Activated B cell treated with CpG ODN at 0.5 μM for 24 hours (primary cell): Measurements from ENCODE around the gene P2RX6. TPM values are rescaled to one million over a fixed set of nuclear protein-coding genes. Genes with fewer than 3 reads are reported as not detected.

Experiments used
- ATAC-seq: fragments of 200-7000 bp; cut with Tn5 transposase; one replicate; pipeline ENCODE4 v1.10.0; 2021; ENCODE audit warnings: low read depth, mild to moderate bottlenecking, moderate library complexity
- CTCF ChIA-PET: fragments of 350-600 bp; sonication (Branson Sonifier 250); formaldehyde crosslinking; loops from one replicate; lab custom pipeline; 2021; ENCODE audit warnings: antibody characterized with exemption; lab: Charles Lee
- POLR2A ChIA-PET: fragments of 350-600 bp; sonication (Branson Sonifier 250); formaldehyde crosslinking; loops from one replicate; lab custom pipeline; 2021; ENCODE audit warnings: antibody characterized with exemption; lab: Charles Lee
- DNase-seq: peaks from one replicate; pipeline ENCODE4 v3.0.0; 2022
- H3K27ac Mint-ChIP-seq: one replicate; pipeline ENCODE4 v1.8.0; 2020; ENCODE audit warnings: mixed read lengths
- H3K27me3 Mint-ChIP-seq: one replicate; pipeline ENCODE4 v1.8.0; 2021; ENCODE audit warnings: mixed read lengths
- H3K36me3 Mint-ChIP-seq: one replicate; pipeline ENCODE4 v1.8.0; 2021; ENCODE audit warnings: low read depth, mixed read lengths
- H3K4me1 Mint-ChIP-seq: one replicate; pipeline ENCODE4 v1.8.0; 2021; ENCODE audit warnings: mixed read lengths
- H3K4me3 Mint-ChIP-seq: one replicate; pipeline ENCODE4 v1.8.0; 2020; ENCODE audit warnings: mild to moderate bottlenecking, mixed read lengths
- H3K9me3 Mint-ChIP-seq: one replicate; pipeline ENCODE4 v1.8.0; 2020; ENCODE audit warnings: mixed read lengths
- intact Hi-C: fragments of 100-400 bp; cut with micrococcal nuclease; formaldehyde crosslinking; loops from one replicate; pipeline ENCODE4 v1.15.1; 2024
- total RNA-seq: library from RNA; stranded (reverse); gene quantifications from 2 replicates; pipeline ENCODE4 v1.2.3, GENCODE V29; 2022
- TF ChIP-seq, protein P1 (sequence below): fragments of 200-600 bp; IDR thresholded peaks from one replicate; pipeline ENCODE4 v1.8.0; 2022; ENCODE audit warnings: antibody characterized with exemption, mild to moderate bottlenecking

The P2RX6 gene
- total RNA-seq, 1 donor from 2014 or later = 0.67 TPM

DNA sequence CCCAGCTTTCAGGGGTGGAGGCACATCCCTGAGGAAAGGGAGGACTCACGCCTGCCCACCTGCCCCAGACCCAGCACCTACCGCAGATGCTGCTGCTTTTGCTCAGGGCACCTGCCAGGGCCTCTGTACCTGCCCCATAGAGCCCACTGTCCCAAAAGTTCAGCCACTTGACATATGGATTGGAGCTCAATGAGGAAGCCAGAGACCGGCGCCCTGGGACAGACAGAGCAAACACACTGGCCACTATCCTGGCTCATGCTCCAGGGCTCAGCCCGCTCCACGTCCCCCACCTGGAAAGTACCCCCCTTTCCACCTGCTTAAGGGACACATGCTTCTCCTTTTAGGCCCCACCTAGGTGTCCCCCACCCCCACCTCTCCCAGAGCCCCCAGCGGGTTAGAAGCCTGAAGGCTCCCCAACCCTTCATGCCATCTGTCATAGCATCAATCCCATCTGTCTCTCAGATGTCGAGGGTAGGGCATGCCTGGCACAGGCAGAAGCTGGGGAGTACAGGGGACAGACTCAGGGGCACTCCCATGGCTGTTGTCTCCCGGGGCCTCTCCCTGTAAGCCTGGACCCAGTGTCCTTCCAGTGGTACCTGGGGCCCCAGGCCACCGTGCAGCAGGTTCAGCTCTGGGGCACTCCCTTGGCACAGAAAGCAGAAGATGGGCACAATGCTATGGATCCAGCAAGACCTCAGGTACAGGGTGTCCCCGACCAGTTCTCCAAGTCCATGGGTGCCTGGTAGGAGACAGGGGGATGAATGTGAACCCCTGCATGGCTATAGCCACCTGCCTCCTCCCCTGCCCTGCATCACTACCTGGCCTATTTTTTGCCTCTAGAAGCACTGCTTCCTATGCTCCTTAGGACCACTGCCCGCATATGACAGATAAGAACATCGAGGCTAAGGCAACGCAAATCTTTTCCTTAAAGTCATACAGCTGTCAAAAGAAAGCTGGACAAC, 2.2 kb upstream of the P2RX6 start:
- TF ChIP-seq, protein P1, sequence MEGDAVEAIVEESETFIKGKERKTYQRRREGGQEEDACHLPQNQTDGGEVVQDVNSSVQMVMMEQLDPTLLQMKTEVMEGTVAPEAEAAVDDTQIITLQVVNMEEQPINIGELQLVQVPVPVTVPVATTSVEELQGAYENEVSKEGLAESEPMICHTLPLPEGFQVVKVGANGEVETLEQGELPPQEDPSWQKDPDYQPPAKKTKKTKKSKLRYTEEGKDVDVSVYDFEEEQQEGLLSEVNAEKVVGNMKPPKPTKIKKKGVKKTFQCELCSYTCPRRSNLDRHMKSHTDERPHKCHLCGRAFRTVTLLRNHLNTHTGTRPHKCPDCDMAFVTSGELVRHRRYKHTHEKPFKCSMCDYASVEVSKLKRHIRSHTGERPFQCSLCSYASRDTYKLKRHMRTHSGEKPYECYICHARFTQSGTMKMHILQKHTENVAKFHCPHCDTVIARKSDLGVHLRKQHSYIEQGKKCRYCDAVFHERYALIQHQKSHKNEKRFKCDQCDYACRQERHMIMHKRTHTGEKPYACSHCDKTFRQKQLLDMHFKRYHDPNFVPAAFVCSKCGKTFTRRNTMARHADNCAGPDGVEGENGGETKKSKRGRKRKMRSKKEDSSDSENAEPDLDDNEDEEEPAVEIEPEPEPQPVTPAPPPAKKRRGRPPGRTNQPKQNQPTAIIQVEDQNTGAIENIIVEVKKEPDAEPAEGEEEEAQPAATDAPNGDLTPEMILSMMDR = no peak
- CTCF ChIA-PET = no interaction called here
- H3K36me3 Mint-ChIP-seq = no peaks in the 10 kb centered on the region
- peaks cover 27% of the 10 kb centered on the region for H3K4me1 Mint-ChIP-seq
- H3K4me3 Mint-ChIP-seq = no peak overlapping the region
- no peaks in the 10 kb centered on the region for H3K9me3 Mint-ChIP-seq
- intact Hi-C loops = loop anchor here (5.0 kb wide), 1 partner anchor 310 kb away; no protein-coding TSS in a partner anchor
- POLR2A ChIA-PET = interaction anchor here (4.6 kb wide), 1 partner anchor 10 kb away, joined by 37 read pairs; the partner anchor contains the start of gene THAP7
- peak overlapping the region; percentile 92 for H3K27ac Mint-ChIP-seq
- H3K27me3 Mint-ChIP-seq = no peaks in the 10 kb centered on the region
- DNase-seq (no peak), ATAC-seq (no peak)

DNA sequence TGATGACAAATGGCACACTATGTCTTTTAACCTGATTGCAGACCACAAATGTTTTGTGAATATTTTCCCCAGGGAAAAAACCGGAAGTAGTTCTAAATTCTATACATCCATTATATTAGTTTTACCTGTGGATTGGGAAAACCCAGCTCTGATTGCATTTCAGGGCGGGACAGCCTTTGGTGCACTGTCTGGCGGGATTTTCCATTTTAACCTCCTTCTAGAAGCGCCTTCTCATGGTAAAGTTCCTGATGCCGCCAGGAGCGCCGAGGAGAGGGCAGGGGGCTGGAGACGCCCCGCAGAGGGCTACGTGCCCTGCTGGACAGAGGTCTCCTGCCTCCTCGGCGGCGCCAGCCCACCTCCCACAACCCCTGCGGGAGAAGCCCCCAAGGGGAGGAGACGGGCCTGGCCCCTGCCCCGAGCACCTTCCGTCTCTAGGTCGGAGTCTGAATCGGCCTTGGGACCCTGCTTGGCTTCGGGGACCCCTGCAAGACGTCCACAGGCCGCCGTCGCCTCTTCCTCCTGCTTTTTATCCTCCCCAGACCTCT, 1.2 kb upstream of the P2RX6 start:
- ChIA-PET POLR2A (interaction anchor here (4.6 kb wide), 1 partner anchor 11 kb away, joined by 37 read pairs; the partner anchor contains the start of gene THAP7), CTCF (no interaction called here)
- Mint-ChIP-seq H3K4me3 (peak overlapping the region; percentile 93), H3K9me3 (no peaks in the 10 kb centered on the region), H3K36me3 (no peaks in the 10 kb centered on the region), H3K27me3 (no peaks in the 10 kb centered on the region), H3K4me1 (peaks cover 27% of the 10 kb centered on the region), H3K27ac (peak overlapping the region; percentile 92)
- intact Hi-C loops = loop anchor here (1.0 to 5.0 kb wide), 2 partner anchors 11 to 311 kb away; partner anchors contain the start of gene THAP7
- DNase-seq (no peak), ATAC-seq (no peak)
- TF ChIP-seq, protein P1 = no peak

DNA sequence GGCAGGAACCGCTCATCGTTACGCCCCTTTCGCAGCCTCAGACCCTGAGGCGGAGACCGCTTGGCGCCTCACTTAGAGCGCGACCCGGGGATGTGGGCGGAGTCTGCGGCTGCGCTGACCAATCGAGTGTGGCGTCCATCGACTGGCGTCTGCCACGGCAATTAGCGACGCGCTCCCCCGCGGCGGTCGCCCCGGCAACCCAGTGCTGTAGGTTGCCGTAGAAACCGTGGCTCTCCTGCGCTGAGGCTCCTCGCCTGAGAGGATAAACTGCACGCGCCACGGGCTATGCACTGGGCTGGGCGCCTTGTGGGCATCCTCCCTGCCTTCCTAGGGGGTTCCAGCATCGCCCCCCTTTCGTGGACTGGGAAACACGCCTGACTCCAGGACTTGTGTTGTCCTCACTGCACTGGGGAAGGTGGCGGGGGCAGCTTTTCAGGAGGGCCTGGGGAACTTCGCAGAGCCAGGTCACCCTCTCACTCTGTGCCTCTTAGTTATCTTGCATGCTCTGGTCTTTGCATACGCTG, 701 bp upstream of the P2RX6 start:
- intact Hi-C loops = loop anchor here (1.0 to 5.0 kb wide), 2 partner anchors 12 to 312 kb away; partner anchors contain the start of gene THAP7
- Mint-ChIP-seq H3K4me1 (peaks cover 27% of the 10 kb centered on the region), H3K4me3 (peak overlapping the region; percentile 93), H3K36me3 (no peaks in the 10 kb centered on the region), H3K27ac (peak overlapping the region; percentile 92), H3K27me3 (no peaks in the 10 kb centered on the region), H3K9me3 (no peaks in the 10 kb centered on the region)
- peak; percentile 85 for DNase-seq
- POLR2A ChIA-PET = interaction anchor here (1.7 to 4.6 kb wide), 2 partner anchors 12 to 32 kb away, joined by 7 to 37 read pairs; partner anchors contain the start of genes LZTR1 and THAP7
- CTCF ChIA-PET = no interaction called here
- TF ChIP-seq, protein P1 = no peak
- ATAC-seq = peak; percentile 95

DNA sequence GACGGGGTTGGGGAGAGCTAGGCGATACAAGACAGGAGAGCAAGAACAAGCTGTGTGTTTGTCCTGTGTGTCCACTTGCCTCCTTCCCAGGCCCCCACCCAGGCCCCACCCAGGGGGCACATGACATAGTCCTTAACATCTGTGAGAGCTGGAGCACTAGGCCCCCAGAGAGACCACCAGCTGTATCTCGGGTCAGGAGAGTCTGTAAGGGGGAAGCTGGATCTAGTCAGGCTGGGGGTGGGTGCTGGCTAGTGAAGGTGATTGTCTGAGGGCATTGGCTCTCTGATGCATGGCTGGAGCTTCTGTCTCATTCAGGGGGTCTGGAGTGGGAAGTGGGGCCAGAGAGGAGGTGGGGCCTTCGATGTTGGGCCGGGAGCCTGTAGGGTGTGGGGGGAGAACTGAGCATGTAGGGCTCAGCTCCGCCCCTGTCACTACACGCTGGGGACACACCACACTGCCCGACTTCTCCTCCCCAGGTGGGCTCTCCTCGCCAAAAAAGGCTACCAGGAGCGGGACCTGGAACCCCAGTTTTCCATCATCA, 571 bp downstream of the P2RX6 start:
- POLR2A ChIA-PET = interaction anchor here (0.7 to 4.6 kb wide), 3 partner anchors 13 to 142 kb away, joined by 3 to 37 read pairs (median 7); partner anchors contain the start of genes LZTR1 and THAP7

More for the DNA sequence above, 571 bp downstream of the P2RX6 start:
- ATAC-seq (no peak), DNase-seq (no peak)
- H3K27me3 Mint-ChIP-seq = no peaks in the 10 kb centered on the region
- no peaks in the 10 kb centered on the region for H3K36me3 Mint-ChIP-seq
- intact Hi-C loops = no loop called here
- H3K4me1 Mint-ChIP-seq = peaks cover 27% of the 10 kb centered on the region
- no peak overlapping the region for H3K27ac Mint-ChIP-seq
- CTCF ChIA-PET = no interaction called here
- H3K9me3 Mint-ChIP-seq = no peaks in the 10 kb centered on the region
- no peak overlapping the region for H3K4me3 Mint-ChIP-seq
- TF ChIP-seq, protein P1 = no peak
